Measurements from ENCODE around the gene B3GALT5.

DNA sequence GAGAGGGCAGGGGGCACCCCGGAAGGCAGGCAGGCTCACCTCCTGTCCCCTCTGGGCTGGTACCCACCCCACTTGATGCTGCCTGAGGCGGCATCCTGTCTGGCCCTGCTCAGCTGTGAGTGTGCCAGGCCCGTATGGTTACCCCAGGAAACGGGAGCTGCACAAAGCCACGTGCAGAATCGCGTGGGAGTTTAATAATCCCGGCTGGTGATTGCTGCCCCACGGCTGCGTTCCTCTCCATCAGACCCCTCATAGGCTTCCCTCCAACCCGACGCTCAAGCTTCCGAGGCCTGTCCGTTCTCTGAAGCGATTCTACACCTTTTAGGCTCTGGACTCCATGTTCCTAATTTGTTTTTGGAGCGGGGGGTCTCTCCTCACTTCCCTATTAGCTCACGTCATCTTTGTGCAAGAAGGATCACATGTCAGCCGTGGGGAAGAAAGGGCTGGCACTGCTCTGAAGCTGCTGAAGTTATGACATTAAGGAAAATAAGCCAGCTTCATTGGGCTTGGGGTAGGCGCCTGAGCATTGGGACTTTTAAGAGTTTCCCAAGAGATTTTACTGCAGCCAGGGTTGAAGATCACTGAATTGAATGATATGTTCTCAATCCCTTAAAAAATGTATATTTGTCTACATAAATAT is 1.1 kb upstream of the B3GALT5 start:
- no peak for TF ChIP-seq POLR2A (IDR thresholded peaks at IDR 0.05)
- TF ChIP-seq, protein P1, sequence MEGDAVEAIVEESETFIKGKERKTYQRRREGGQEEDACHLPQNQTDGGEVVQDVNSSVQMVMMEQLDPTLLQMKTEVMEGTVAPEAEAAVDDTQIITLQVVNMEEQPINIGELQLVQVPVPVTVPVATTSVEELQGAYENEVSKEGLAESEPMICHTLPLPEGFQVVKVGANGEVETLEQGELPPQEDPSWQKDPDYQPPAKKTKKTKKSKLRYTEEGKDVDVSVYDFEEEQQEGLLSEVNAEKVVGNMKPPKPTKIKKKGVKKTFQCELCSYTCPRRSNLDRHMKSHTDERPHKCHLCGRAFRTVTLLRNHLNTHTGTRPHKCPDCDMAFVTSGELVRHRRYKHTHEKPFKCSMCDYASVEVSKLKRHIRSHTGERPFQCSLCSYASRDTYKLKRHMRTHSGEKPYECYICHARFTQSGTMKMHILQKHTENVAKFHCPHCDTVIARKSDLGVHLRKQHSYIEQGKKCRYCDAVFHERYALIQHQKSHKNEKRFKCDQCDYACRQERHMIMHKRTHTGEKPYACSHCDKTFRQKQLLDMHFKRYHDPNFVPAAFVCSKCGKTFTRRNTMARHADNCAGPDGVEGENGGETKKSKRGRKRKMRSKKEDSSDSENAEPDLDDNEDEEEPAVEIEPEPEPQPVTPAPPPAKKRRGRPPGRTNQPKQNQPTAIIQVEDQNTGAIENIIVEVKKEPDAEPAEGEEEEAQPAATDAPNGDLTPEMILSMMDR (IDR thresholded peaks at IDR 0.05): no peak
